GM12878 (cell line): ENCODE measurements around the gene RPS6KA2. TPM values are rescaled to one million over a fixed set of nuclear protein-coding genes. Genes with fewer than 3 reads are reported as not detected.

Source experiments
- ATAC-seq: fragments of 200-7000 bp; cut with Tn5 transposase; 3 replicates; pipeline ENCODE4 v1.9.1; 2020; ENCODE audit warnings: mild to moderate bottlenecking, moderate library complexity
- BruUV-seq: library from RNA; stranded (reverse); fragments of 400-500 nt; replicated peaks from 2 replicates; lab custom pipeline; 2021; lab: Mats Ljungman, UMichigan
- CTCF ChIA-PET: fragments of 300-600 bp; sonication (Branson Sonifier 250); formaldehyde crosslinking; extraction: SDS; loops from one replicate; lab custom pipeline; 2021; ENCODE audit warnings: inconsistent platforms; lab: Yijun Ruan, JAX
- POLR2A ChIA-PET: fragments of 350-600 bp; formaldehyde crosslinking; extraction: SDS; loops from one replicate; lab custom pipeline; 2021; ENCODE audit warnings: inconsistent platforms; lab: Charles Lee
- RAD21 ChIA-PET: fragments of 300-600 bp; sonication (Branson Sonifier 250); formaldehyde crosslinking; loops from one replicate; lab custom pipeline; 2023; ENCODE audit warnings: antibody characterized with exemption; ENCODE audit not compliant: unreplicated experiment; lab: Charles Lee
- SMC1A ChIA-PET: fragments of 300-600 bp; sonication (Branson Sonifier 250); formaldehyde crosslinking; loops from one replicate; lab custom pipeline; 2023; ENCODE audit not compliant: unreplicated experiment, uncharacterized antibody; lab: Charles Lee
- DNase-seq: peaks from one replicate; pipeline ENCODE4 v3.0.0-alpha.2; 2011; ENCODE audit warnings: low read depth, low spot score
- FAIRE-seq: peaks from 3 replicates; lab custom pipeline; 2011; peaks lifted over from hg19 to GRCh38; lab: Jason Lieb, UNC
- H2AFZ ChIP-seq: 2 replicates; pipeline ENCODE4 v1.6.0; 2011; ENCODE audit warnings: low read depth, low read length, control low read depth; ENCODE audit not compliant: control insufficient read depth
- H3K27ac ChIP-seq: 2 replicates; pipeline ENCODE4 v1.5.1; 2011; ENCODE audit warnings: control low read depth; ENCODE audit not compliant: control insufficient read depth, insufficient read depth
- H3K27me3 ChIP-seq, 2 experiments: replicated peaks in 1 of 2; 2 replicates each; pipeline versions ENCODE4 v1.6.0 to v1.6.1; 2011; ENCODE audit warnings: low read length in 1 of 2; ENCODE audit not compliant: control insufficient read depth in 2 of 2, insufficient read depth in 2 of 2
- H3K36me3 ChIP-seq, 2 experiments: 2 replicates each; pipeline ENCODE4 v1.5.1; 2011; ENCODE audit warnings: low read length in 1 of 2; ENCODE audit not compliant: control insufficient read depth in 2 of 2, insufficient read depth in 2 of 2
- H3K4me1 ChIP-seq: 2 replicates; pipeline ENCODE4 v1.6.1; 2011; ENCODE audit warnings: mild to moderate bottlenecking, low read length, moderate library complexity, mixed read lengths; ENCODE audit not compliant: control insufficient read depth, insufficient read depth
- H3K4me2 ChIP-seq: 2 replicates; pipeline ENCODE4 v1.6.0; 2011; ENCODE audit warnings: control low read depth; ENCODE audit not compliant: control insufficient read depth, insufficient read depth
- H3K4me3 ChIP-seq: fragments of 200-600 bp; sonication (generic); 2 replicates; pipeline ENCODE4 v1.5.1; 2016
- H3K79me2 ChIP-seq: 2 replicates; pipeline ENCODE4 v1.6.0; 2011; ENCODE audit warnings: low read length; ENCODE audit not compliant: control insufficient read depth, insufficient read depth
- H3K9ac ChIP-seq: 2 replicates; pipeline ENCODE4 v1.8.0; 2011; ENCODE audit warnings: low read length, control low read depth, mixed read lengths; ENCODE audit not compliant: control insufficient read depth, insufficient read depth
- H3K9me3 ChIP-seq: replicated peaks from 3 replicates; pipeline ENCODE4 v1.5.1; 2011; ENCODE audit warnings: mild to moderate bottlenecking, low read length; ENCODE audit not compliant: control insufficient read depth, insufficient read depth
- H4K20me1 ChIP-seq: 2 replicates; pipeline ENCODE4 v1.6.0; 2011; ENCODE audit not compliant: control insufficient read depth, insufficient read depth
- ESRRA ChIP-seq: IDR thresholded peaks from 2 replicates; pipeline ENCODE4 v1.6.1; 2012; ENCODE audit warnings: mild to moderate bottlenecking, low read length, improper control_type of control experiment
- NKRF ChIP-seq: fragments of 450-650 bp; conservative IDR thresholded peaks from 2 replicates; pipeline ENCODE4 v1.6.1; 2017; ENCODE audit warnings: mild to moderate bottlenecking, moderate library complexity
- NR2C1 ChIP-seq: fragments of 450-650 bp; IDR thresholded peaks from 2 replicates; pipeline ENCODE4 v1.6.1; 2017; ENCODE audit warnings: antibody characterized with exemption, mild to moderate bottlenecking, moderate library complexity
- YBX1 ChIP-seq: fragments of 450-650 bp; IDR thresholded peaks from 2 replicates; pipeline ENCODE4 v1.6.1; 2016; ENCODE audit warnings: antibody characterized with exemption
- YY1 ChIP-seq: IDR thresholded peaks from 2 replicates; pipeline ENCODE4 v1.6.1; 2011; ENCODE audit warnings: low read depth, mild to moderate bottlenecking, low read length
- ZNF687 ChIP-seq: fragments of 450-650 bp; IDR thresholded peaks from 2 replicates; pipeline ENCODE4 v1.6.1; 2017; ENCODE audit warnings: mild to moderate bottlenecking, moderate library complexity
- WGBS: methylation state at CpG from one replicate; pipeline ENCODE4 v1.1.6; 2016; ENCODE audit warnings: low lambda C conversion rate; ENCODE audit not compliant: insufficient replicate concordance, insufficient coverage; ENCODE audit errors: missing lambda C conversion rate; 5-methylcytosine and 5-hydroxymethylcytosine counted together
- in situ Hi-C: fragments of 300-500 bp; cut with MboI; formaldehyde crosslinking; loops from 9 replicates; pipeline ENCODE4 v1.14.3; 2018; ENCODE audit warnings: mixed read lengths
- intact Hi-C: fragments of 100-400 bp; cut with micrococcal nuclease; formaldehyde crosslinking; loops from one replicate; pipeline ENCODE4 v1.14.2; 2022; ENCODE audit not compliant: unreplicated experiment
- polyA plus RNA-seq, 11 experiments: library from polyadenylated mRNA; depleted of rRNA in 4 of 11; unstranded in 6 of 11; stranded (reverse) in 5 of 11; fragments of >200 nt; fragmentation: Nextera tagmentation in 4 of 11; fragmentation: Illumina TruSeq in 1 of 11; extraction: Ambion mirVana in 4 of 11; extraction: Trizol in 1 of 11; gene quantifications; 1 replicate in 1 of 11; 2 replicates in 10 of 11; pipeline versions ENCODE4 v1.2.1 to v1.2.3, GENCODE V29; 2011 to 2016; ENCODE audit warnings: inconsistent platforms in 2 of 11, missing spikeins in 2 of 11, low read depth in 1 of 11
- total RNA-seq, 4 experiments: library from RNA; depleted of rRNA in 3 of 4; stranded (reverse); fragments of >200 nt in 3 of 4; fragmentation: Illumina TruSeq in 1 of 4; extraction: Trizol in 1 of 4; gene quantifications; 2 replicates each; pipeline versions ENCODE4 v1.2.1 to v1.2.3, GENCODE V29; 2013 to 2021
- TF ChIP-seq, protein P1 (sequence below), 3 experiments: IDR thresholded peaks in 2 of 3; conservative IDR thresholded peaks in 1 of 3; 2 replicates each; pipeline ENCODE4 v1.5.1; 2011; ENCODE audit warnings: low read depth in 3 of 3, low read length in 3 of 3, mild to moderate bottlenecking in 3 of 3, control low read depth in 2 of 3, moderate library complexity in 2 of 3, inconsistent platforms in 1 of 3, mixed read lengths in 1 of 3; ENCODE audit not compliant: control insufficient read depth in 2 of 3, insufficient read depth in 1 of 3; ENCODE audit errors: extremely low read depth in 1 of 3

Gene RPS6KA2
- total and polyA plus RNA-seq, 10 of the 15 experiments (the other 5 are each of a cell fraction or from before 2014, with no cell fraction given), result 0.02 to 1.0 (median 0.22) TPM; not detected in 1

DNA sequence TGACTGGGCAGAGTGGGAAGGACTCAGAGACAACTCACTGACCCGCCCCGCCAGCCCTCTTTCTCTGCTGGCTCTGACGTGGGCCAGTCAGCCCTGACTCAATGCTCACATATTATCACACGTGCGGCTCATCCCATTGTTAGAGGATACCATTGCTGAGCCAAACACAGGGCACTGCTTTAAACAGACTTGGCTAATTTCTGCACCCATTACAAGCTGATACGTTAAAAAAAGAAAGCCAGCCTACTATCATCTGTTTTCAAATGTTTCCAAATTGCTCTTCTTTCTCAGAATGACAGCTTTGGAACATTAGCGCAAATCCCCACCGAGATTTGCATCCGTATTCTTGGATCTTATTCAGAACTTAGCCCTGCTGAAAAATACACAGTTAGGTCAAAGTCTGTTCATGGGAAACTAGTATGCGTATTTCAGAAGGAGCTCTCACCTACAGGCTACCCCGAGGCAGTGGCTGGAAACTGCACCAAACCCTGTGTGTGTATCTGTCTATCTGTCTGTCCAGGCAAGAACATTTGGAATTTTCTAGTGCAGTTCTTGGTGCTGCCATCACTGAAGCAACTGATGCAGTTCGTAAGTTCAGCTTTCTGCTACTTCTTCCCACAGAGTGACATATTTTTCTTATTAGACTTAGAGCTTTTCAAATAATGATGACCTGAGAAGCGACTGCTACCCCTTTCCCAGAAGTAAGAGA lies 73.3 kb downstream of the RPS6KA2 start:
- no peak for FAIRE-seq
- BruUV-seq, result no TSS peak
- no peaks in the 10 kb centered on the region for H3K79me2 ChIP-seq

More for the DNA sequence above, 73.3 kb downstream of the RPS6KA2 start:
- in situ Hi-C loops (no loop called here), intact Hi-C loops (no loop called here)
- ATAC-seq (no peak), DNase-seq (no peak)
- no peaks in the 10 kb centered on the region for H4K20me1 ChIP-seq
- TF ChIP-seq YBX1 (no peak), ESRRA (no peak), NKRF (no peak), YY1 (no peak), ZNF687 (no peak), NR2C1 (no peak)
- TF ChIP-seq, protein P1, sequence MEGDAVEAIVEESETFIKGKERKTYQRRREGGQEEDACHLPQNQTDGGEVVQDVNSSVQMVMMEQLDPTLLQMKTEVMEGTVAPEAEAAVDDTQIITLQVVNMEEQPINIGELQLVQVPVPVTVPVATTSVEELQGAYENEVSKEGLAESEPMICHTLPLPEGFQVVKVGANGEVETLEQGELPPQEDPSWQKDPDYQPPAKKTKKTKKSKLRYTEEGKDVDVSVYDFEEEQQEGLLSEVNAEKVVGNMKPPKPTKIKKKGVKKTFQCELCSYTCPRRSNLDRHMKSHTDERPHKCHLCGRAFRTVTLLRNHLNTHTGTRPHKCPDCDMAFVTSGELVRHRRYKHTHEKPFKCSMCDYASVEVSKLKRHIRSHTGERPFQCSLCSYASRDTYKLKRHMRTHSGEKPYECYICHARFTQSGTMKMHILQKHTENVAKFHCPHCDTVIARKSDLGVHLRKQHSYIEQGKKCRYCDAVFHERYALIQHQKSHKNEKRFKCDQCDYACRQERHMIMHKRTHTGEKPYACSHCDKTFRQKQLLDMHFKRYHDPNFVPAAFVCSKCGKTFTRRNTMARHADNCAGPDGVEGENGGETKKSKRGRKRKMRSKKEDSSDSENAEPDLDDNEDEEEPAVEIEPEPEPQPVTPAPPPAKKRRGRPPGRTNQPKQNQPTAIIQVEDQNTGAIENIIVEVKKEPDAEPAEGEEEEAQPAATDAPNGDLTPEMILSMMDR (IDR thresholded peaks at IDR 0.05 in 2 of 3, conservative IDR thresholded peaks at IDR 0.05 in 1 of 3; ENCODE audit: control insufficient read depth in 2 of 3, extremely low read depth in 1 of 3, insufficient read depth in 1 of 3, low read depth in 3 of 3, low read length in 3 of 3), result no peak
- no peaks in the 10 kb centered on the region for H3K36me3 ChIP-seq
- 61% methylated on average over 13 of the region's 13 CpGs for WGBS
- H3K9me3 ChIP-seq, result no peaks in the 10 kb centered on the region
- no peaks in the 10 kb centered on the region for H3K4me1 ChIP-seq
- H3K27me3 ChIP-seq, result no peaks in the 10 kb centered on the region
- no peak overlapping the region for H3K4me2 ChIP-seq
- ChIA-PET CTCF (no interaction called here), SMC1A (no interaction called here), POLR2A (no interaction called here), RAD21 (interaction anchor here (0.5 kb wide), 1 partner anchor 303 kb away, joined by 4 read pairs; no protein-coding TSS in a partner anchor)
- no peak overlapping the region for H3K4me3 ChIP-seq
- no peak overlapping the region for H2AFZ ChIP-seq
- no peak overlapping the region for H3K9ac ChIP-seq
- H3K27ac ChIP-seq, result no peak overlapping the region
